GM23338 (cell line): ENCODE data around the gene POLR3A. TPM values are rescaled to one million over a fixed set of nuclear protein-coding genes. Genes with fewer than 3 reads are reported as not detected.

Experiments used
- ATAC-seq: fragments of 200-7000 bp; cut with Tn5 transposase; 3 replicates; pipeline ENCODE4 v1.9.1; 2020
- DNase-seq: peaks from one replicate; pipeline ENCODE4 v3.0.0-alpha.2; 2015; ENCODE audit warnings: low spot score
- H2AFZ ChIP-seq: fragments of 200-600 bp; sonication (generic); 2 replicates; pipeline ENCODE4 v1.8.0; 2016; ENCODE audit warnings: antibody characterized with exemption, mild to moderate bottlenecking, moderate library complexity
- H3F3A ChIP-seq: fragments of 200-600 bp; sonication (generic); replicated peaks from 2 replicates; pipeline ENCODE4 v1.8.0; 2017; ENCODE audit warnings: antibody characterized with exemption, mixed run types, low read depth
- H3K27ac ChIP-seq: fragments of 200-600 bp; sonication (generic); 2 replicates; pipeline ENCODE4 v1.6.1; 2016; ENCODE audit warnings: low read depth
- H3K27me3 ChIP-seq: fragments of 200-600 bp; sonication (generic); 2 replicates; pipeline ENCODE4 v1.8.0; 2016; ENCODE audit warnings: mild to moderate bottlenecking, mixed run types, moderate library complexity; ENCODE audit not compliant: insufficient read depth
- H3K36me3 ChIP-seq: fragments of 200-600 bp; sonication (generic); 2 replicates; pipeline ENCODE4 v1.8.0; 2016; ENCODE audit warnings: mild to moderate bottlenecking; ENCODE audit not compliant: insufficient read depth
- H3K4me1 ChIP-seq: fragments of 200-600 bp; sonication (generic); 2 replicates; pipeline ENCODE4 v1.8.0; 2016; ENCODE audit warnings: mild to moderate bottlenecking, moderate library complexity; ENCODE audit not compliant: insufficient read depth
- H3K4me2 ChIP-seq: fragments of 200-600 bp; sonication (generic); 2 replicates; pipeline ENCODE4 v1.7.1; 2017; ENCODE audit warnings: mixed run types
- H3K4me3 ChIP-seq: fragments of 200-600 bp; sonication (generic); 2 replicates; pipeline ENCODE4 v1.6.1; 2016; ENCODE audit warnings: mixed run types
- H3K79me2 ChIP-seq: fragments of 200-600 bp; sonication (generic); replicated peaks from 2 replicates; pipeline ENCODE4 v1.8.0; 2017; ENCODE audit warnings: mild to moderate bottlenecking; ENCODE audit not compliant: insufficient read depth
- H3K9me2 ChIP-seq: fragments of 200-600 bp; sonication (generic); 2 replicates; pipeline ENCODE4 v1.8.0; 2017; ENCODE audit not compliant: insufficient read depth
- H4K20me1 ChIP-seq: fragments of 200-600 bp; sonication (generic); replicated peaks from 2 replicates; pipeline ENCODE4 v1.8.0; 2017; ENCODE audit warnings: mild to moderate bottlenecking; ENCODE audit not compliant: insufficient read depth
- H3K27ac Mint-ChIP-seq: 2 replicates; pipeline ENCODE4 v1.8.0; 2020; ENCODE audit warnings: inconsistent platforms, mild to moderate bottlenecking, moderate library complexity, mixed read lengths
- H3K27me3 Mint-ChIP-seq: 3 replicates; pipeline ENCODE4 v1.8.0; 2022; ENCODE audit warnings: low read depth, mild to moderate bottlenecking, moderate library complexity, mixed read lengths, inconsistent platforms; ENCODE audit not compliant: insufficient read depth, poor library complexity
- H3K36me3 Mint-ChIP-seq: 3 replicates; pipeline ENCODE4 v1.8.0; 2021; ENCODE audit warnings: low read depth, mild to moderate bottlenecking, inconsistent platforms, moderate library complexity, mixed read lengths
- H3K4me1 Mint-ChIP-seq: 3 replicates; pipeline ENCODE4 v1.8.0; 2020; ENCODE audit warnings: mild to moderate bottlenecking, inconsistent platforms, mixed read lengths
- H3K4me3 Mint-ChIP-seq: 3 replicates; pipeline ENCODE4 v1.8.0; 2021; ENCODE audit warnings: moderate library complexity, mild to moderate bottlenecking, inconsistent platforms, mixed read lengths
- H3K9me3 Mint-ChIP-seq: 3 replicates; pipeline ENCODE4 v1.8.0; 2020; ENCODE audit warnings: moderate library complexity, mild to moderate bottlenecking, inconsistent platforms, mixed read lengths
- EZH2 ChIP-seq: fragments of 200-600 bp; sonication (generic); IDR thresholded peaks from one replicate; pipeline ENCODE4 v1.8.0; 2017; ENCODE audit warnings: antibody characterized with exemption, mild to moderate bottlenecking, low read depth; ENCODE audit not compliant: unreplicated experiment
- EZH2phosphoT487 ChIP-seq: fragments of 200-600 bp; sonication (generic); IDR thresholded peaks from one replicate; pipeline ENCODE4 v1.8.1; 2018; ENCODE audit warnings: antibody characterized with exemption; ENCODE audit not compliant: unreplicated experiment
- NANOG ChIP-seq: IDR thresholded peaks from 2 replicates; pipeline ENCODE4 v1.6.1; 2016; ENCODE audit warnings: antibody characterized with exemption, borderline replicate concordance
- POLR2AphosphoS5 ChIP-seq: IDR thresholded peaks from 2 replicates; pipeline ENCODE4 v1.6.1; 2016; ENCODE audit warnings: antibody characterized with exemption, low read depth
- STAT1 ChIP-seq: IDR thresholded peaks from one replicate; pipeline ENCODE4 v1.6.1; 2016; ENCODE audit warnings: antibody characterized with exemption; ENCODE audit not compliant: unreplicated experiment
- ZNF114 ChIP-seq: fragments of 250-450 bp; sonication (Bioruptor Pico); IDR thresholded peaks from 2 replicates; pipeline ENCODE4 v1.5.0; 2020; ENCODE audit warnings: mild to moderate bottlenecking, moderate library complexity
- ZNF331 ChIP-seq: fragments of 250-450 bp; sonication (Bioruptor Pico); IDR thresholded peaks from 2 replicates; pipeline ENCODE4 v1.5.0; 2020; ENCODE audit warnings: low read depth, mild to moderate bottlenecking, moderate library complexity
- polyA plus RNA-seq: library from polyadenylated mRNA; unstranded; fragments of >200 nt; fragmentation: Nextera tagmentation; extraction: Ambion mirVana; gene quantifications from 2 replicates; pipeline ENCODE4 v1.2.1, GENCODE V29; 2016
- total RNA-seq: library from RNA; depleted of rRNA; stranded (reverse); fragments of >200 nt; shearing (Covaris generic); gene quantifications from 2 replicates; pipeline ENCODE4 v1.2.3, GENCODE V29; 2014
- TF ChIP-seq, protein P1 (sequence below), 2 experiments: fragments of 200-600 bp in 1 of 2; sonication (generic) in 1 of 2; conservative IDR thresholded peaks; 2 replicates each; pipeline versions ENCODE4 v1.5.1 to v1.6.1; 2016 to 2017; ENCODE audit warnings: antibody characterized with exemption in 2 of 2, low read depth in 2 of 2, mild to moderate bottlenecking in 2 of 2, moderate library complexity in 1 of 2
- TF ChIP-seq, protein P2 (sequence below): IDR thresholded peaks from 2 replicates; pipeline ENCODE4 v1.6.1; 2016; ENCODE audit warnings: antibody characterized with exemption
- TF ChIP-seq, protein P3 (sequence below): IDR thresholded peaks from one replicate; pipeline ENCODE4 v1.6.1; 2018; ENCODE audit warnings: antibody characterized with exemption; ENCODE audit not compliant: unreplicated experiment

POLR3A gene
- total and polyA plus RNA-seq, 2 experiments from 2014 or later = 11.6 to 35.5 TPM

DNA sequence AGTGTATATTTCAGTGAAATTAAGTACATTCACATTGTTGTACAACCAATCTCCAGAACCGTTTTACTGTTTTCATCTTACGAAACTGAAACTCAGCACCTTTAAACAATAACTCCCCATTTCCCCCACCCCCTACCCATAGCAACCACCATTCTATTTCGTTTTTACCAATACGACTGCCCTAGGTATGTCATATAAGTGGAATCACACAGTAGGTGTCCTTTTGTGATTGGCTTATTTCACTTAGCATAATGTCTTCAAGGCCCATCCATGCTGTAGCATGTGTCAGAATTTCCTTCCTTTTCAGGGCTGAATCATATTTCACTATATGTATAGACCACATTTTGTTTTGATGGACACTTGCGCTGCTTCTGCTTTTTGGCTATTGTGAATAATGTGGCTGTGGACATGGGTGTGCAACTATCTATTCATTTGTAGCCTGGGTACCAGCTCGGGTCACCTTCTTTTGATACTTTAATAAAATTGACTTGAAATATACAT, 68.4 kb downstream of the POLR3A start:
- no peak overlapping the region for H3K4me3 ChIP-seq
- Mint-ChIP-seq H3K9me3 (peaks cover 21% of the 10 kb centered on the region), H3K36me3 (peaks cover 15% of the 10 kb centered on the region), H3K4me3 (no peak overlapping the region), H3K4me1 (peaks cover 5% of the 10 kb centered on the region), H3K27ac (no peak overlapping the region), H3K27me3 (peaks cover 2% of the 10 kb centered on the region)
- no peak for TF ChIP-seq ZNF331
- TF ChIP-seq, protein P1, sequence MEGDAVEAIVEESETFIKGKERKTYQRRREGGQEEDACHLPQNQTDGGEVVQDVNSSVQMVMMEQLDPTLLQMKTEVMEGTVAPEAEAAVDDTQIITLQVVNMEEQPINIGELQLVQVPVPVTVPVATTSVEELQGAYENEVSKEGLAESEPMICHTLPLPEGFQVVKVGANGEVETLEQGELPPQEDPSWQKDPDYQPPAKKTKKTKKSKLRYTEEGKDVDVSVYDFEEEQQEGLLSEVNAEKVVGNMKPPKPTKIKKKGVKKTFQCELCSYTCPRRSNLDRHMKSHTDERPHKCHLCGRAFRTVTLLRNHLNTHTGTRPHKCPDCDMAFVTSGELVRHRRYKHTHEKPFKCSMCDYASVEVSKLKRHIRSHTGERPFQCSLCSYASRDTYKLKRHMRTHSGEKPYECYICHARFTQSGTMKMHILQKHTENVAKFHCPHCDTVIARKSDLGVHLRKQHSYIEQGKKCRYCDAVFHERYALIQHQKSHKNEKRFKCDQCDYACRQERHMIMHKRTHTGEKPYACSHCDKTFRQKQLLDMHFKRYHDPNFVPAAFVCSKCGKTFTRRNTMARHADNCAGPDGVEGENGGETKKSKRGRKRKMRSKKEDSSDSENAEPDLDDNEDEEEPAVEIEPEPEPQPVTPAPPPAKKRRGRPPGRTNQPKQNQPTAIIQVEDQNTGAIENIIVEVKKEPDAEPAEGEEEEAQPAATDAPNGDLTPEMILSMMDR (conservative IDR thresholded peaks at IDR 0.05; ENCODE audit: low read depth in 2 of 2) = no peak
- H3K36me3 ChIP-seq = no peaks in the 10 kb centered on the region; the same call in 1 of the 2 replicates
- ATAC-seq (no peak), DNase-seq (no peak)
- H3K27me3 ChIP-seq = no peaks in the 10 kb centered on the region
- no peaks in the 10 kb centered on the region for H3K9me2 ChIP-seq
- no peaks in the 10 kb centered on the region; the same call in 1 of the 2 replicates for H3K4me1 ChIP-seq
- no peaks in the 10 kb centered on the region for H4K20me1 ChIP-seq
- H3K4me2 ChIP-seq = no peak overlapping the region
- no peak overlapping the region for H2AFZ ChIP-seq
- H3K27ac ChIP-seq = no peak overlapping the region
- H3F3A ChIP-seq = 0 out of 2 replicates have a peak, but pooled peaks cover 2% of the 10 kb centered on the region
- no peaks in the 10 kb centered on the region for H3K79me2 ChIP-seq

DNA sequence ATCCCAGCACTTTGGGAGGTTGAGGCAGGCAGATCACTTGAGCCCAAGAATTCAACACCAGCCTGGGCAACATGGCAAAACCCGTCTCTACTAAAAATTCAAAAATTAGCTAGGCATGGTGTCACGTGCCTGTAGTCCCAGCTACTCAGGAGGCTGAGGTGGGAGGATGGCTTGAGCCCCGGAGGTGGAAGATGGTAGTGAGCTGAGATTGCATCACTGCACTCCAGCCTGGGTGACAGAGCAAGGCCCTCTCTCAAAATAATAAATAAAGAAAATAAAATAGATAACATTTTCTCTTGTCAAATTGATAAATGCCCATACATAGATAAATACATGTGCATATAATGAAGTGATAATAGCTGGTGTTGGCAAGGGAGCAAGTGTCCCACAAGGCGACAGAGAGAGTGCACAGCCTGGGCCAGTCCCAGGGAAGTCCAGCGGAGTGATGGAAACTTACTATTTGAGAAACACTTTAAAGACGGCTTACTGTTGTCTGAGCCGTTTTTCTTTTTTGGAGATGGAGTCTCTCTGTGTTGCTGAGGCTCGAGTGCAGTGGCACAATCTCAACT, 69.3 kb downstream of the POLR3A start:
- no peak for DNase-seq
- Histone ChIP-seq H3K9me2 (no peaks in the 10 kb centered on the region), H3K4me3 (no peak overlapping the region), H3F3A (0 out of 2 replicates have a peak, but pooled peaks cover 2% of the 10 kb centered on the region), H3K27me3 (no peaks in the 10 kb centered on the region), H3K79me2 (no peaks in the 10 kb centered on the region), H3K27ac (no peak overlapping the region), H4K20me1 (no peaks in the 10 kb centered on the region), H3K4me1 (no peaks in the 10 kb centered on the region; the same call in 1 of the 2 replicates), H3K36me3 (no peaks in the 10 kb centered on the region; the same call in 1 of the 2 replicates), H3K4me2 (no peak overlapping the region), H2AFZ (no peak overlapping the region)
- Mint-ChIP-seq H3K36me3 (peaks cover 13% of the 10 kb centered on the region), H3K4me3 (no peak overlapping the region), H3K27me3 (peaks cover 2% of the 10 kb centered on the region), H3K9me3 (peaks cover 17% of the 10 kb centered on the region), H3K4me1 (peaks cover 5% of the 10 kb centered on the region), H3K27ac (no peak overlapping the region)
- TF ChIP-seq, protein P1 (conservative IDR thresholded peaks at IDR 0.05; ENCODE audit: low read depth in 2 of 2) = 0 out of 4 replicates have a peak, but pooled peaks of 1 of the 2 experiments have one; percentile 8
- no peak for TF ChIP-seq ZNF114 (CRISPR knock-in tag)
- no peak for ATAC-seq

DNA sequence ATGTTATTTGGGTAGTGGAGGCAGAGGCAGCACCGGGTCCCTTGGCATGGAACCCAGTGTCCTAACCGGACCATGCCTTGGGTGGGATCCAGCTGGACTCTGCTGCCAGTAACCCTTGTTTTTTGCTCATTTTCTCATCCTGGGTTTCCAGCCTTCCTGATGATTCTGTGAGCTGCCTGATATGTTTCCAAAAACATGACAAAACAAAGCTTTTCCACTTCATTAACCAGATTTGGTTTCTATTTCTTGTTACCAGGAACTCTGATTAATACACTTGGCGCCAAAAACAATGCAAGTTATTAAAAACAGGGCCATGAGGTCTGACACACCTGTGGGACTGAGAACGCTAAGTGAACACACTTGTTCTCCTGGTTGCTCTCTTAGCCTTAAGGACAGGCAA, 69.9 kb downstream of the POLR3A start:
- peaks cover 2% of the 10 kb centered on the region for H3K27me3 Mint-ChIP-seq
- Histone ChIP-seq H2AFZ (0 out of 2 replicates have a peak overlapping the region, but pooled peaks have one; percentile 43), H4K20me1 (no peaks in the 10 kb centered on the region), H3K27me3 (no peaks in the 10 kb centered on the region), H3K4me2 (no peak overlapping the region), H3F3A (0 out of 2 replicates have a peak, but pooled peaks cover 2% of the 10 kb centered on the region), H3K27ac (no peak overlapping the region), H3K79me2 (no peaks in the 10 kb centered on the region), H3K4me3 (no peak overlapping the region), H3K4me1 (no peaks in the 10 kb centered on the region; the same call in 1 of the 2 replicates), H3K9me2 (no peaks in the 10 kb centered on the region), H3K36me3 (no peaks in the 10 kb centered on the region; the same call in 1 of the 2 replicates)
- peaks cover 12% of the 10 kb centered on the region for H3K9me3 Mint-ChIP-seq
- H3K4me1 Mint-ChIP-seq = peaks cover 5% of the 10 kb centered on the region
- no peak overlapping the region for H3K4me3 Mint-ChIP-seq
- H3K27ac Mint-ChIP-seq = no peak overlapping the region
- DNase-seq (no peak), ATAC-seq (no peak)
- peaks cover 10% of the 10 kb centered on the region for H3K36me3 Mint-ChIP-seq
- TF ChIP-seq, protein P2, sequence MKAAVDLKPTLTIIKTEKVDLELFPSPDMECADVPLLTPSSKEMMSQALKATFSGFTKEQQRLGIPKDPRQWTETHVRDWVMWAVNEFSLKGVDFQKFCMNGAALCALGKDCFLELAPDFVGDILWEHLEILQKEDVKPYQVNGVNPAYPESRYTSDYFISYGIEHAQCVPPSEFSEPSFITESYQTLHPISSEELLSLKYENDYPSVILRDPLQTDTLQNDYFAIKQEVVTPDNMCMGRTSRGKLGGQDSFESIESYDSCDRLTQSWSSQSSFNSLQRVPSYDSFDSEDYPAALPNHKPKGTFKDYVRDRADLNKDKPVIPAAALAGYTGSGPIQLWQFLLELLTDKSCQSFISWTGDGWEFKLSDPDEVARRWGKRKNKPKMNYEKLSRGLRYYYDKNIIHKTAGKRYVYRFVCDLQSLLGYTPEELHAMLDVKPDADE = no peak
- no peak for TF ChIP-seq POLR2AphosphoS5
- no peak for TF ChIP-seq NANOG
- TF ChIP-seq EZH2phosphoT487 = no peak
- TF ChIP-seq, protein P3, sequence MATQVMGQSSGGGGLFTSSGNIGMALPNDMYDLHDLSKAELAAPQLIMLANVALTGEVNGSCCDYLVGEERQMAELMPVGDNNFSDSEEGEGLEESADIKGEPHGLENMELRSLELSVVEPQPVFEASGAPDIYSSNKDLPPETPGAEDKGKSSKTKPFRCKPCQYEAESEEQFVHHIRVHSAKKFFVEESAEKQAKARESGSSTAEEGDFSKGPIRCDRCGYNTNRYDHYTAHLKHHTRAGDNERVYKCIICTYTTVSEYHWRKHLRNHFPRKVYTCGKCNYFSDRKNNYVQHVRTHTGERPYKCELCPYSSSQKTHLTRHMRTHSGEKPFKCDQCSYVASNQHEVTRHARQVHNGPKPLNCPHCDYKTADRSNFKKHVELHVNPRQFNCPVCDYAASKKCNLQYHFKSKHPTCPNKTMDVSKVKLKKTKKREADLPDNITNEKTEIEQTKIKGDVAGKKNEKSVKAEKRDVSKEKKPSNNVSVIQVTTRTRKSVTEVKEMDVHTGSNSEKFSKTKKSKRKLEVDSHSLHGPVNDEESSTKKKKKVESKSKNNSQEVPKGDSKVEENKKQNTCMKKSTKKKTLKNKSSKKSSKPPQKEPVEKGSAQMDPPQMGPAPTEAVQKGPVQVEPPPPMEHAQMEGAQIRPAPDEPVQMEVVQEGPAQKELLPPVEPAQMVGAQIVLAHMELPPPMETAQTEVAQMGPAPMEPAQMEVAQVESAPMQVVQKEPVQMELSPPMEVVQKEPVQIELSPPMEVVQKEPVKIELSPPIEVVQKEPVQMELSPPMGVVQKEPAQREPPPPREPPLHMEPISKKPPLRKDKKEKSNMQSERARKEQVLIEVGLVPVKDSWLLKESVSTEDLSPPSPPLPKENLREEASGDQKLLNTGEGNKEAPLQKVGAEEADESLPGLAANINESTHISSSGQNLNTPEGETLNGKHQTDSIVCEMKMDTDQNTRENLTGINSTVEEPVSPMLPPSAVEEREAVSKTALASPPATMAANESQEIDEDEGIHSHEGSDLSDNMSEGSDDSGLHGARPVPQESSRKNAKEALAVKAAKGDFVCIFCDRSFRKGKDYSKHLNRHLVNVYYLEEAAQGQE = no peak
- TF ChIP-seq STAT1 = no peak
- no peak for TF ChIP-seq EZH2
